Thyroid gland (tissue), 4 donors: ENCODE data around the gene CYP2A6. TPM values are rescaled to one million over a fixed set of nuclear protein-coding genes. Genes with fewer than 3 reads are reported as not detected.
"Not testable (repeated sequence)": the region's sequence is repeated elsewhere in the genome, so short reads cannot be mapped to it uniquely, and the experiment has no call there.

Experiments
- DNase-seq, 2 donors: peaks; one replicate each; pipeline ENCODE4 v3.0.0-alpha.2; 2019
- H3K27ac ChIP-seq, 3 donors: fragments of 200-600 bp; sonication (generic); 1 replicate in 2 of 3; 2 replicates in 1 of 3; pipeline ENCODE4 v1.5.1; 2016 to 2019; ENCODE audit warnings: mild to moderate bottlenecking in 1 of 3, moderate library complexity in 1 of 3
- H3K27me3 ChIP-seq: fragments of 200-600 bp; sonication (generic); one replicate; pipeline ENCODE4 v1.5.1; 2019
- H3K36me3 ChIP-seq, 2 donors: fragments of 200-600 bp; sonication (generic); one replicate each; pipeline ENCODE4 v1.5.1; 2016 to 2019
- H3K4me1 ChIP-seq, 2 donors: fragments of 200-600 bp; sonication (generic); one replicate each; pipeline ENCODE4 v1.5.1; 2017 to 2019
- H3K4me3 ChIP-seq, 3 donors: fragments of 200-600 bp; sonication (generic); replicated peaks in 1 of 3; 1 replicate in 2 of 3; 2 replicates in 1 of 3; pipeline ENCODE4 v1.5.1; 2016; ENCODE audit warnings: mild to moderate bottlenecking in 1 of 3
- H3K9me3 ChIP-seq: fragments of 200-600 bp; sonication (generic); one replicate; pipeline ENCODE4 v1.5.1; 2017
- POLR2A ChIP-seq, 2 donors: fragments of 450-650 bp; IDR thresholded peaks; one replicate each; pipeline ENCODE4 v1.6.1; 2017; ENCODE audit warnings: antibody characterized with exemption in 2 of 2, mild to moderate bottlenecking in 2 of 2, moderate library complexity in 1 of 2
- WGBS, 2 donors: methylation state at CpG; one replicate each; pipeline ENCODE4 v1.1.5; 2017; 5-methylcytosine and 5-hydroxymethylcytosine counted together
- intact Hi-C: fragments of 100-400 bp; cut with DNase I; formaldehyde crosslinking; loops from one replicate; pipeline ENCODE4 v1.15.1; 2023
- total RNA-seq, 4 donors: library from RNA; depleted of rRNA; stranded (reverse); fragments of >200 nt; gene quantifications; one replicate each; pipeline ENCODE4 v1.2.3, GENCODE V29; 2016
- TF ChIP-seq, protein P1 (sequence below), 6 experiments: fragments of 200-600 bp in 3 of 6; fragments of 450-650 bp in 3 of 6; sonication (generic) in 3 of 6; IDR thresholded peaks; one replicate each; pipeline ENCODE4 v1.5.1; 2016 to 2019; ENCODE audit warnings: antibody characterized with exemption in 6 of 6, mild to moderate bottlenecking in 2 of 6, inconsistent platforms in 1 of 6, moderate library complexity in 1 of 6

Gene CYP2A6, protein sequence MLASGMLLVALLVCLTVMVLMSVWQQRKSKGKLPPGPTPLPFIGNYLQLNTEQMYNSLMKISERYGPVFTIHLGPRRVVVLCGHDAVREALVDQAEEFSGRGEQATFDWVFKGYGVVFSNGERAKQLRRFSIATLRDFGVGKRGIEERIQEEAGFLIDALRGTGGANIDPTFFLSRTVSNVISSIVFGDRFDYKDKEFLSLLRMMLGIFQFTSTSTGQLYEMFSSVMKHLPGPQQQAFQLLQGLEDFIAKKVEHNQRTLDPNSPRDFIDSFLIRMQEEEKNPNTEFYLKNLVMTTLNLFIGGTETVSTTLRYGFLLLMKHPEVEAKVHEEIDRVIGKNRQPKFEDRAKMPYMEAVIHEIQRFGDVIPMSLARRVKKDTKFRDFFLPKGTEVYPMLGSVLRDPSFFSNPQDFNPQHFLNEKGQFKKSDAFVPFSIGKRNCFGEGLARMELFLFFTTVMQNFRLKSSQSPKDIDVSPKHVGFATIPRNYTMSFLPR
- not detected for total RNA-seq

DNA sequence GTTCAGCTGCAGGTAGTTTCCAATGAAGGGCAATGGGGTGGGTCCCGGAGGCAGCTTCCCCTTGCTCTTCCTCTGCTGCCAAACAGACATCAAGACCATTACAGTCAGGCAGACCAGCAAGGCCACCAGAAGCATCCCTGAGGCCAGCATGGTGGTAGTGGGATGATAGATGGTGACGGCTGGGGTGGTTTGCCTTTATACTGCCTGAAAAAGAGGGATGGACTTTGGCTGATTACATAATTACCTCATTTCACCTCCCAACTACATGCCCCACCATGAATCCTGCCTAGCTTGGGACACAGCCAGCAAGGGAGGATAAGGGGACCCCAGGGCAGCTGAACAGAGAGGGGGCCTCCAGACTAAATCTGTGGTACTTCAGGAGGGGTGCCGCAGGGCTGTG lies at the start of gene CYP2A6:
Gene CYP2A6 (minus strand): TSS at position 171 of the 400 bp plus-strand sequence. CDS start 21 bp downstream, at position 150.
- DNase-seq, H3K4me3 ChIP-seq, H3K27me3 ChIP-seq, H3K36me3 ChIP-seq, H3K4me1 ChIP-seq, H3K9me3 ChIP-seq, H3K27ac ChIP-seq, intact Hi-C loops: not testable (repeated sequence)
- WGBS, 2 donors: 89 to 91% methylated on average over 1 to 3 of the region's 3 CpGs

DNA sequence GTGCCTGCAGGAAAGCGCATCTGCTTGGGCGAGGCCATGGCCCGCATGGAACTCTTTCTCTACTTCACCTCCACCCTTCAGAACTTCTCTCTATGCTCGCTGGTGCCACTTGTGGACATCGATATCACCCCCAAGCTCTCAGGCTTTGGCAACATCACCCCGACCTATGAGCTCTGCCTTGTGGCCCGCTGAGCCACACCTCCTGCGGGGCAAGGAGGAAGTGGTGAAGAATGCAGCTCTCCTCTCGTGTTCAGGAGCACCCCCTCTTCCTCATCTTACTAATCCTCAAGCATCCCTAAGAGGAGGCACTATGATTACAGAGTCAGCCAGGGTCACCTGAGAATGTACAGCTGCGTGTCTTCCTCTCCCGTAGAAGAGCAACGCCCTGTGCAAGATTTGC lies 49.7 kb upstream of the CYP2A6 start:
- intact Hi-C loops, H3K27me3 ChIP-seq, H3K27ac ChIP-seq, H3K4me3 ChIP-seq, H3K9me3 ChIP-seq, DNase-seq, H3K36me3 ChIP-seq, H3K4me1 ChIP-seq: not testable (repeated sequence)
- WGBS, 2 donors: 56 to 60% methylated on average over 12 of the region's 12 CpGs

GRCh38 chr19:40896843-40897789 lies 46.9 kb upstream of the CYP2A6 start:
- H3K9me3 ChIP-seq, H3K4me3 ChIP-seq, intact Hi-C loops, H3K36me3 ChIP-seq, H3K27ac ChIP-seq, H3K27me3 ChIP-seq, DNase-seq, H3K4me1 ChIP-seq: not testable (repeated sequence)
- WGBS, 2 donors: 89 to 93% methylated on average over 13 of the region's 13 CpGs

DNA sequence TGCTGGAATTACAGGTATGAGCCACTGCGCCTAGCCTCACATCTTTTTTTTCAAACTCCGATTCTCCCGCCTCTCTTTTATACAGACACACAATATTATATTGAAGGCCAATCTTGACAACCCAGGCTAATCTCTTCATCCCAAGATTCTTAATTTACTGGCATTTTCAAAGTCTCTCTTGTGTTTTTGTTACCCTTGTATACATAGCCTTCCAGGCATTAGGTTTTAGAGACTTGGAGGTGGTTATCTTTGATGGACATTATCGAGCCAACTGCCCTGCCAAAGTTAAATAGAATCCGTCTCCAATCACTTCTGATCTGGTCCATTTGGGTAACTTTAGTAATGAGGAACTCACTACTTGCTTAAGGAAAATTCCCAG lies 46.2 kb upstream of the CYP2A6 start:
- no peak overlapping the region for H3K4me3 ChIP-seq
- no peak for DNase-seq
- no peaks in the 10 kb centered on the region for H3K4me1 ChIP-seq
- no peaks in the 10 kb centered on the region for H3K9me3 ChIP-seq
- TF ChIP-seq, protein P1, sequence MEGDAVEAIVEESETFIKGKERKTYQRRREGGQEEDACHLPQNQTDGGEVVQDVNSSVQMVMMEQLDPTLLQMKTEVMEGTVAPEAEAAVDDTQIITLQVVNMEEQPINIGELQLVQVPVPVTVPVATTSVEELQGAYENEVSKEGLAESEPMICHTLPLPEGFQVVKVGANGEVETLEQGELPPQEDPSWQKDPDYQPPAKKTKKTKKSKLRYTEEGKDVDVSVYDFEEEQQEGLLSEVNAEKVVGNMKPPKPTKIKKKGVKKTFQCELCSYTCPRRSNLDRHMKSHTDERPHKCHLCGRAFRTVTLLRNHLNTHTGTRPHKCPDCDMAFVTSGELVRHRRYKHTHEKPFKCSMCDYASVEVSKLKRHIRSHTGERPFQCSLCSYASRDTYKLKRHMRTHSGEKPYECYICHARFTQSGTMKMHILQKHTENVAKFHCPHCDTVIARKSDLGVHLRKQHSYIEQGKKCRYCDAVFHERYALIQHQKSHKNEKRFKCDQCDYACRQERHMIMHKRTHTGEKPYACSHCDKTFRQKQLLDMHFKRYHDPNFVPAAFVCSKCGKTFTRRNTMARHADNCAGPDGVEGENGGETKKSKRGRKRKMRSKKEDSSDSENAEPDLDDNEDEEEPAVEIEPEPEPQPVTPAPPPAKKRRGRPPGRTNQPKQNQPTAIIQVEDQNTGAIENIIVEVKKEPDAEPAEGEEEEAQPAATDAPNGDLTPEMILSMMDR (IDR thresholded peaks at IDR 0.05): no peak
- TF ChIP-seq POLR2A (IDR thresholded peaks at IDR 0.05): no peak
- 94 to 97% methylated on average over 5 of the region's 5 CpGs for WGBS, 2 donors
- intact Hi-C loops: no loop called here
- no peaks in the 10 kb centered on the region for H3K36me3 ChIP-seq
- H3K27ac ChIP-seq: no peak overlapping the region
- no peaks in the 10 kb centered on the region for H3K27me3 ChIP-seq

GRCh38 chr19:40893112-40893511 lies 42.9 kb upstream of the CYP2A6 start:
- H3K4me1 ChIP-seq: no peaks in the 10 kb centered on the region

GRCh38 chr19:40889366-40889765 lies 39.1 kb upstream of the CYP2A6 start:
- WGBS, 2 donors: 71 to 72% methylated on average over 3 of the region's 3 CpGs
- no peak for DNase-seq

More at GRCh38 chr19:40893112-40893511, 42.9 kb upstream of the CYP2A6 start:
- H3K27me3 ChIP-seq: no peaks in the 10 kb centered on the region
- TF ChIP-seq POLR2A (IDR thresholded peaks at IDR 0.05): no peak
- TF ChIP-seq, protein P1 (IDR thresholded peaks at IDR 0.05): no peak
- H3K27ac ChIP-seq: no peak overlapping the region
- DNase-seq: no peak
- H3K4me3 ChIP-seq: no peak overlapping the region
- no peaks in the 10 kb centered on the region for H3K9me3 ChIP-seq
- intact Hi-C loops: no loop called here
- H3K36me3 ChIP-seq: no peaks in the 10 kb centered on the region

More at GRCh38 chr19:40889366-40889765, 39.1 kb upstream of the CYP2A6 start:
- H3K9me3 ChIP-seq: no peaks in the 10 kb centered on the region
- intact Hi-C loops: no loop called here
- no peaks in the 10 kb centered on the region for H3K36me3 ChIP-seq
- no peak overlapping the region for H3K4me3 ChIP-seq
- no peak overlapping the region for H3K27ac ChIP-seq
- H3K27me3 ChIP-seq: no peaks in the 10 kb centered on the region
- H3K4me1 ChIP-seq: no peaks in the 10 kb centered on the region
- TF ChIP-seq POLR2A (IDR thresholded peaks at IDR 0.05): no peak
